Choroid plexus epithelial cell (primary cell): ENCODE measurements around the gene KCNN4.
A peak's percentile ranks its signal among the peaks of the same experiment; 100 is the strongest.

ENCODE experiments used
- DNase-seq: peaks from one replicate; pipeline ENCODE4 v3.0.0-alpha.2; 2010; ENCODE audit warnings: low read depth
- H3K4me3 ChIP-seq: 2 replicates; pipeline ENCODE4 v1.5.1; 2011; ENCODE audit warnings: low read depth, mild to moderate bottlenecking, control low read depth, low read length, moderate library complexity
- CTCF ChIP-seq: conservative IDR thresholded peaks from 2 replicates; pipeline ENCODE4 v1.5.1; 2011; ENCODE audit warnings: low read depth, mild to moderate bottlenecking, control low read depth, inconsistent platforms, low read length, moderate library complexity

Gene KCNN4

GRCh38 chr19:43779147-43779819 is 1.5 kb downstream of the KCNN4 start:
- H3K4me3 ChIP-seq = no peak overlapping the region
- TF ChIP-seq CTCF = no peak
- DNase-seq = no peak

- H3K4me3 ChIP-seq = no peak overlapping the region
- TF ChIP-seq CTCF = no peak
- no peak for DNase-seq
Measured at GRCh38 chr19:43778651-43779050, 2.1 kb downstream of the KCNN4 start.

GRCh38 chr19:43777163-43777695 is 3.5 kb downstream of the KCNN4 start:
- no peak overlapping the region for H3K4me3 ChIP-seq

GRCh38 chr19:43776286-43776685 is 4.5 kb downstream of the KCNN4 start:
- no peak overlapping the region for H3K4me3 ChIP-seq
- no peak for TF ChIP-seq CTCF
- no peak for DNase-seq

More at GRCh38 chr19:43777163-43777695, 3.5 kb downstream of the KCNN4 start:
- TF ChIP-seq CTCF = no peak
- DNase-seq = peak; percentile 38

- no peak for TF ChIP-seq CTCF
- no peak for DNase-seq
- no peak overlapping the region for H3K4me3 ChIP-seq
Measured at GRCh38 chr19:43775299-43775890, 5.4 kb downstream of the KCNN4 start.

- peak overlapping the region; percentile 47 for H3K4me3 ChIP-seq
- DNase-seq = peak; percentile 39
Measured at GRCh38 chr19:43774940-43775258, 5.9 kb downstream of the KCNN4 start.

GRCh38 chr19:43774103-43774939 is 6.5 kb downstream of the KCNN4 start:
- peak; percentile 74 for DNase-seq
- TF ChIP-seq CTCF = peak; percentile 72
- H3K4me3 ChIP-seq = peak overlapping the region; percentile 47
